SKM-1 treated with dmso at 0.1 percent for 144 hours (cell line): ENCODE data around the gene OR52M1.
"Not testable (repeated sequence)": the region's sequence is repeated elsewhere in the genome, so short reads cannot be mapped to it uniquely, and the experiment has no call there.

Source experiments
- DNase-seq: peaks from one replicate; lab custom pipeline; 2025; ENCODE audit not compliant: unreplicated experiment; lab: John Stamatoyannopoulos, UW

OR52M1 gene, protein sequence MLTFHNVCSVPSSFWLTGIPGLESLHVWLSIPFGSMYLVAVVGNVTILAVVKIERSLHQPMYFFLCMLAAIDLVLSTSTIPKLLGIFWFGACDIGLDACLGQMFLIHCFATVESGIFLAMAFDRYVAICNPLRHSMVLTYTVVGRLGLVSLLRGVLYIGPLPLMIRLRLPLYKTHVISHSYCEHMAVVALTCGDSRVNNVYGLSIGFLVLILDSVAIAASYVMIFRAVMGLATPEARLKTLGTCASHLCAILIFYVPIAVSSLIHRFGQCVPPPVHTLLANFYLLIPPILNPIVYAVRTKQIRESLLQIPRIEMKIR

DNA sequence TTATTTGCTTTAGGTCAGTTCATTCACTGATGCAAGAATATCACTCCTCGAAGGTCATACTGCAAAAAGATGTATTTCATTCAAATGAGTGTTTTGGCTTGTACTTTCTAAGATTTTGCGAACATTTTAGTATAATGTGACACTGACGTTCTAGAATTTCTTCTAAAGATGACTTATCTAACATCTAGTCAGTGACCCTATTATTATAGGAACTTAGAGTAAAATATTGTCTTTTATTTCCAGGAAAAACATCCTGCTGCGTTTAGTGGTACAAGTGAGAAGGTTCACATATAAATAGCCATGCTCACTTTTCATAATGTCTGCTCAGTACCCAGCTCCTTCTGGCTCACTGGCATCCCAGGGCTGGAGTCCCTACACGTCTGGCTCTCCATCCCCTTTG is at the start of gene OR52M1:
Gene OR52M1 (plus strand): TSS at position 301 of the 400 bp plus-strand sequence. CDS start 0 bp downstream, at position 301.
- no peak for DNase-seq

DNA sequence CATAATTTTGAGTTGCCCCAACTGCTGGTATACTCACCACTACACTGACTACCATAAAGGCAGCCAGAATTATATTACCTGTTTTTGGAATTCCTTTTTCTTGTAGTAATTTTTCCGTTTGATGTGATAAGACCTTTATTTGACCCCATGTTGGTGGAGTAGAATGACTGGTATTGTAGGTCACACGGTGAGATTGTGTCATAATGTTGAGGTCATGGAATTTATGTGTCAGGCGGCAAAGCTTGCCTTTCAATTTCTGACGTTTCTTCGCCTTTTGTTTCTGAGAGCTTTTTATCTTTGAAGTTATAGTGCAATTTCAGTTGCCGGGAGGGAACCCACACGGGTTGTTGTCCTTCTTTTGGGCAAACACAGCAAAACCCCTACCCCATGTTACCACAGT is 49.5 kb upstream of the OR52M1 start:
- DNase-seq: no peak

DNA sequence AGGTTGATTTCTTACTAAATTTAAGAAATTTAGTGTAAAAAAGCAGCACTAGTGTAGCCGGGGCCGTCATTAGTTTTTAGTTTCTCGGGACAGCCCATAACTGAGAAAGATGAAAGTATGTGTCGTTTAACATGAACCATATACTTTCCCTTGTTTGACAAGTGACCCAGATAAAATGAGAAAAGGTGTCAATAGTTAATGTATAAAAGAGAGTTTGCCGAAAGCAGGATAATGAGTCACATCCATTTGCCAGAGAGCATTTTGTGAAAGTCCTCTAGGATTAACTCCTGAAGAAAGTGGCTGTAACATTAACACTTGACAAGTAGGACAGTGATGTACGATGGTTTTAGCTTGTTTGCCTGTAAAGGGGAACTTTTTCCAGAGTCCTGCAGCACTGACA is 49.0 kb upstream of the OR52M1 start:
- DNase-seq: no peak

DNA sequence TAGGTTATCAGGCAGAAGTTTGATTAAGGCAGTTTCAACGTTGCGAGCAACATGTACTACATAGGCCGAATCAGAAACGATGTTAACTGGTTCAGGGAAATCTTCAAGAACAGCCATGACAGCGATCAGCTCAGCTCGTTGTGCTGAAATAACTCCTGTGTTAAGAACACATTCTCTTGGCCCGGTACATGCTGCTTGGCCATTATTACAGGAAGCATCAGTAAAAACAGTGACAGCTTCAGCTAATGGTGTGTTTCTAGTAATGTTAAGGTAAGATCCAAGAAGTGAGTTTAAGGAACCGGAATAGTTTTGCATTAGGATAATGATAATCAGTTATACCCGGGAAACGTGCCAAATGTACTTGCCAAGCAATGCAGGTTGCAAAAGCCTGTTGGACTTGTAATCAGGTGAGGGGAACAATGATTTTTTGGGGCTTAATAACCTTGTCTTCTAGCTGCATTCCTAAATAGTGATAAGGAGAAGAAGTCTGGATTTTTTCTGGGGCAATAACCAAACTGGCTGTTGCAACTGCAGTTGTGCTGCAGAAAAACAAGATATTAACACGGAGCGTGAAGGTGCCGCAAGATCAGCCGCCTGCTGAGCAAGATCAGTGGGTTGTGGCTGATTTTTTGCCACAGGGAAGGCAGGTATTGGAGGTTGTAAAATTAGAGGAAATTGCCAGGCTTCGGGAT is 48.3 kb upstream of the OR52M1 start:
- DNase-seq: no peak

DNA sequence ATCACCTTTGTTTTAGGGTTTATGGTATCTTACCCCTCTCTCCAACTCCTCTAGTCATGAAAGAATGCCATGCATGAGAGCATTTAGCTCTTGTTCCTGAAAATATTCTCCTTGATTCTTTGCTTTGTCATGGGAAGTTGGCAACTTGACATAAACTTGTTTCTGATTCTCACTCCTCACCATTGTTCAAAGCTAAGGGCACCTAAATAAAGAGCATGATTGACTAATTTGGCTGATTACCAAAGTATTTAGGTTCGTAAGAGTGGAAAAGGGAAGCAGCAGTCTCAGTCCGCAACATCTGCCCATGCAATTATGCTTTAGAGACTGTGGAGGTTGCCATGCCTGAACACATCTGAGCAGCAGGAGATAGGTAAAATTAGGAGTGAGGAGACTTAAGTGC is 36.1 kb upstream of the OR52M1 start:
- DNase-seq: no peak

DNA sequence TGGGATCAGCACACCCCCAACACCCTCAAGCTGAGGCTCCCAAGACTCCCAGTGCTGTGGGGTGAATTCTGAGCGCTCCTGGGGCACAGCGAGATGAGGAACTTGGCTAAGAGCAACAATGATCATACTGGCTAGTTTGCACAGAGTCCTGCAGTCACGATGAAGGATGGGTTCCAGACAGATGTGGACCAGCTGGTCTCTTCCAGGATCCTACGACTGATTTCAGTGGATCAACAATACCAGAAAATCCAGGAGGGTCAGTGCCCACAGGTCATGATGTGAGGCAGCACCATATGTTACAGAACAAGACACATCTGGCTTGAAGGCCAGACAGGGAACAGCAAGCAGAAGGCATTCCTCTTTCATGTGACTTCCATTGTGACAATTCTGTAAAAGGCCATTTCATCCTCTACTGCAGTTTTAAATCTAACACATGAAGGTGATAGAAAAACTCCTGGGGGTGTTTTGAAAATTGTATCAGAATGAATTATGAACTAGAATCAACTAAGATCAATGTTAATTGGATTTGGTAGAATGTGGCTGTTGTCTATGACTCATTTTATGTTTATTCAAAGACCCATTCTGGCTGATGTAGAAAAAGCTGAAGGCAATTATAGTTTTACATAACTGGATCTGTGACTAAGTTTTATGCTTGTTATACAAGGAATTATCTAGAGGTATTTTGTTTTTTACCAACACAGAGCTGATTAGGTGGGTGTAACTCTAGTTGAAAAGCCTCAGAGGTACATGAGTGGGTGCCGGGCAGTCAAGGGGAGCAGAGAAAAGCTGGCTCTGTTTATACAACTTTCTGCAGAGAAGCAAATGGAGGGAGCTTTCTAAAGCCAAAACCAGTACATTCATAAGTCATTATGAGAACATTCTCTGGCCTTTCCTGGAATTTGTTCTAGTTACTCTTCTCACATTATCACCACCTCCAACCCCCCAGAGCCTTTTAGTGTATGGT is 33.4 kb upstream of the OR52M1 start:
- DNase-seq: no peak

DNA sequence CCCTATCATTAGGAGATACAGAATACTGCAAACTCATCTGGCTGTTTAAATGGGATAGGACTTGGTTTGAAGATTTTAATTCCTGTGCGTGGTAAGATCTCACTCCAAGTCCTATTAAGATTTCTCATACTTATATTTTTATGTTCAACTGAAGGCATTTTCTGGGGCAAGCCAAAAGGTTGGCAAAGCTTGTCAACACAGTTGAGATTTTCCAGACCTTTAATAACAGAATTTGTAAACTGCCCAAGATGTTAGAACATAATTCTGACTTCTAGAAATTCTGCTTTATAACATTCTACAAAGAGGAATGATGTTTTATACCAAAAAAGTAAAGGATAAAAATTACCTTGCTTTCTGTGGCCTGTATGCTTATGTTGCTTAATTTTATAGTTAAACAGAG is 30.8 kb upstream of the OR52M1 start:
- no peak for DNase-seq

DNA sequence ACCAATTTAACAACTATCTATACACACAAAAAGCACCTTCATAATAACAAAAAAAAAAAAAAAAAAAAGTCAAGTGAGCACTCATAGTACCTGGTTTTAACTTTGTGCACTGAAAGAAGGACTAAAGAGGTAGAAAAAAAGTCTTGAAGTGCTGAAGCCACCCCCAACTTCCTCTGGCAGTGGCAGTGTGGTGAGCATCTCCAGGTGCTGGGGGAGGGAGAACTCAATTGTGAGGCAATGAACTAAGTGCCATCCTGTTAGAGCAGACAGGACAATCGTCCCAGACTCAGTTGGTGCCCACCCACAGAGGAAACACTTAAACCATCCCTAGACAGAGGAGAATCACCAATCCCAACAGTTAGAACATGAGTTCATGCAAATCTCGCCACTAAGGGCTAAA is 22.7 kb upstream of the OR52M1 start:
- DNase-seq: no peak

DNA sequence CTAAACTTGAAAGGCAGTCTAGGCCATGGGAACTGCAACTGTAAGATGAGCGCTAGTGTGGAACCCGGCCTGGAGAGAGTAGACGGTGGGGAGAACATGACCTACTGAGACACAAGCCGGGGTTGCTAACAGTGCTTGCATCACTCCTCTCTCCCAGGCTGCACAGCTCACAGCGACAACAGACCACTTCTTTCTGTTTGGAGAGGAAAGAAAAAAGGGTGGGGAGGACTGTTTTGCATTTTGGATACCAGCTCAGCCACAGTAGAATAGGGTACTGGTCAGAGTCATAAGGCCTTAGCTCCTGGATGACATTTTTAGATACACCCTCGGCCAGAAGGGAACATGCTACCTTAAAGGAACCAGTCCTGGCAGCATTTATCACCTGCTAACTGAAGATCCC is 22.2 kb upstream of the OR52M1 start:
- no peak for DNase-seq

DNA sequence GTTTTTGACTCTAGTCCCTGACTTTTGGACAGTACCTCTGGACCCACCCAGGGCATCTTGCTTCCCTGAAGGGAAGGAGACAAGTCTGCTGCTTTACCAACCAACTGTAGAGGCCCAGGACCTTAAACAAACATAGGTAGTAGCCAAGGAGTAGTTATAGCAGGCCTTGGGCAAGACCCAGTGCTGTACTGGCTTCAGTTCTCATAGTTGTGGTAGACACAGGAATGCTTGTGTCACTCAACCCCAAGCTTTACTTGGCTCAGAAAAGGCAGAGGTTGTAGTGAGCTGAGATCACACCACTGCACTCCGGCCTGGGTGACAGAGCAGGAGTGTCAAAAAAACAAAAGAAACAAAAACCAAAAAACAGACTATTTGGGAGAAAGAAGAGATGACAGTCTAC is 21.3 kb upstream of the OR52M1 start:
- no peak for DNase-seq

DNA sequence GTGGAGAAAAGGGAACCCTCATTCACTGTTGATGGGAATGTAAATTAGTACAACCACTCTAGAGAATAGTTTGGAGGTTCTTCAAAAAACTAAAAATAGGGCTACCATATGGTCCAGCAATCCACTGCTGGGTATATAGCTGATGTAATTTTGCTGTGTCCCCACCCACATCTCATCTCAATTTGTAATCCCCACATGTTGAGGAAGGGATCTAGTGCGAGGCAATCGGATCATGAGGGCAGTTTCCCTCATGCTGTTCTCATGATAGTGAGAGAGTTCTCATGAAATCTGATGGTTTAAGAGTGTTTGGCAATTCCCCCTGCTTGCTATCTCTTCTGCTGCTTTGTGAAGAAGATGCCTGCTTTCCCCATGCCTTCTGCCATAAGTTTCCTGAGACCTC is 17.1 kb upstream of the OR52M1 start:
- no peak for DNase-seq

DNA sequence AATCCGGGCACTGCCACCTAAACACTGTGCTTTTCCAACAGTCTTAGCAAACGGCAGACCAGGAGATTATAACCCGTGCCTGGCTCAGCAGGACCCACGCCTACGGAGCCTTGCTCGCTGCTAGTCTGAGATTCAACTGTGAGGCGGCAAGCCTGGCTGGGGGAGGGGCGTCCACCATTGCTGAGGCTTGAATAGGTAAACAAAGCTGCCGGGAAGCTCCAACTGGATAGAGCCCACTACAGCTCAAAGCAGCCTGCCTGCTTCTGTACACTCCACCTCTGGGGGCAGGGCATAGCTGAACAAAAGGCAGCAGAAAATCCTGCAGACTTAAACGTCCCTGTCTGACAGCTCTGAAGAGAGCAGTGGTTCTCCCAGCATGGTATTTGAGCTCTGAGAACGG is 13.3 kb upstream of the OR52M1 start:
- DNase-seq: not testable (repeated sequence)

DNA sequence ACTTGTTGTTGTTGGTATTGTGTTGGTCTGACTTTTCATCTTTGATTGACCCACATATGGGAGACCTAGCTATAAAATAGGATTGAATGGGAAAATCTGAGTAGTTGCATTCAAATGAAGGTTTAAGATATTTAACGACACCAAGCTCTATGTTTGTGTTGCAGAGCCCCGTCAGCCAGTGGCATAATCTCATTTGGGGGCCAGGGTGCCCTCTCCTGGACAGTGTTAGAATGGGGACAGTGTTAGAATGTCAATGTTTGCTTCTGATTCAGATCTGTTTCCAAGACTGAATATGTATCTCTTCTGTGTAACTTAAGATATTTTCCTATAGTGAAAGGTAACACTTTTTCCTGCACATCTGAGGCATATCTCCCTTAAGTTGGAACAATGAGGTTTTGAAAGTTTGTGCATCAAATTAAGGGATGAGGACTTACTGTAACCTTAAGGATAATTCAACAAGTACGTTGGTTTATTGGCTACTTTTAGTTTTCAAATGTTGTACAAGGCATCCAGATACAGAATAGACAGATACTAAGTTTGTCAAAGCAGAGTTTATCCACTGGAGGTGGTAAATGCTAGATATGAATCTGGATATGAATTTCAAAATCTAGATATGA is 5.3 kb upstream of the OR52M1 start:
- peak; percentile 61 for DNase-seq

DNA sequence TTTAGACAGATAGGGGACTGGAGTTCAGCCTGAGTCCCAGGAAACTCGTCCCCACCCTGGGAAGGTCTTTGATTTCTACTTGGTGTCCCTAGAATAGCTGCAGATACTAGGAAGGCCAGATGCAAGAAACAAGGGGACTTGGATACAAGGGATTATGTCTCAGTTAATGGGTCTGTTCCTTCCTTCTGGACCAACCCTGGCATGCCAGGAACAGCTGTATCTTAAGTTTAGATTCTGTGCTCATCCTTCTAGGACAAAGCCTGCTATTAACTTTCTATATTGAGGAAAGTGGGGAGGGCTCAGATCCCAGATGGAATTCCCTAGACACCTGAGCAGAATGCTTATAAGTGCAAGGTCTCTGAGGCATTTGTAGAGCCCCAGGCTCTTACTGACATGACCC is 3.9 kb upstream of the OR52M1 start:
- no peak for DNase-seq

DNA sequence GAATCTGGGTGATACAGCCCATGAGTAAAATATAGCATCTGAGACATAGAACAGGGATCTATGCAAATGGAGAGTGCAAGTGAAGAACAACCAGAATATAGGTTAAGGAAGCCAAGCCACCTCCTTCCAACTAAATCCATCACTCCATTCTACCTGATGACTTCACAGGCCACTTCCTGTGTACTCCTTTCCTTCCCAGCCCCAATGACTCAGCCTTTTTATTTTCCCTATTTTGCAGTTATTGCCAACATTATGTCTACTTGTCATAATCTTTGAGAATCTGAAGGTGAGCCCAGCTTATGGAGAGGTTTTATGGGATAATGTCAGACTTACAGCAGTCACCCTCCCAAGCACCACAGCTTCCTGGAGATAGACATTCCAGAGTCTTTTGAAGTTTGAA is 1.4 kb upstream of the OR52M1 start:
- DNase-seq: no peak

DNA sequence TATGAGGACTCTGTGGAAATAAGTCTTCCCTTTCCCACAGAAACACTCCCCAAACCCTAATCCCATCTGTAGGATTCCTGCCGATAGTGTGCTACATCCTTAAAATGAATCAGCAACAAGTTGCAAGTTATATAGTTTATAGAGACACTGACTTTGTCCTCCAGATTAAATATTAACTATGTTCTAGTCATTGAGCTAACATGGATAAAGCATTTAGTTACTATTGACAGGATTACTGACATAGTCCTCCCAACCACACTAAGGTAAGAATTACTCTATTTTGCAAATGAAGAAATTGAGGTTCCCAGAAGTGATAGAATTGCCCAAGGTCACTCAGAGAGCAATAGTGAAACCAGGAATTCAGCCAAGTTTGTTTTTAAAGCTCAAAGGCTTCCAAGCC is 1.9 kb downstream of the OR52M1 start:
- DNase-seq: no peak

DNA sequence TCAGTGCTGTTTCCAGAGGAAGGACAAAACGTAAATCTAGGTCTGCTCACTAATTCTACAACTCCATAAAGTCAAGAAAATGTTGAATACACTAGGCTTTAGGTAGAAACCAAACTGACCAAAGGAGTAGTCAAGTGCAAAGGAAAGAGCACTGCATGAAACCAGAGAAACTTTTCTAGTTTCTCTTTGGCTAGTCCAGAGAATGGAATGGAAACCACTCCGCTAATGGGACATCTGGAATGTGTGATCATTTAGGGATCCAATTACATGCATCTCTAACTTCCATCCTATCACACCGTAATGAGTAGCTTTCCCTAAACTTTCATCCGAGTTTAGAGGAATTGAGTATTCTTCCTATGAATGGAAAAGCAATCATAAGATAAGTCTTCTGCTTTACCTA is 2.4 kb downstream of the OR52M1 start:
- no peak for DNase-seq

DNA sequence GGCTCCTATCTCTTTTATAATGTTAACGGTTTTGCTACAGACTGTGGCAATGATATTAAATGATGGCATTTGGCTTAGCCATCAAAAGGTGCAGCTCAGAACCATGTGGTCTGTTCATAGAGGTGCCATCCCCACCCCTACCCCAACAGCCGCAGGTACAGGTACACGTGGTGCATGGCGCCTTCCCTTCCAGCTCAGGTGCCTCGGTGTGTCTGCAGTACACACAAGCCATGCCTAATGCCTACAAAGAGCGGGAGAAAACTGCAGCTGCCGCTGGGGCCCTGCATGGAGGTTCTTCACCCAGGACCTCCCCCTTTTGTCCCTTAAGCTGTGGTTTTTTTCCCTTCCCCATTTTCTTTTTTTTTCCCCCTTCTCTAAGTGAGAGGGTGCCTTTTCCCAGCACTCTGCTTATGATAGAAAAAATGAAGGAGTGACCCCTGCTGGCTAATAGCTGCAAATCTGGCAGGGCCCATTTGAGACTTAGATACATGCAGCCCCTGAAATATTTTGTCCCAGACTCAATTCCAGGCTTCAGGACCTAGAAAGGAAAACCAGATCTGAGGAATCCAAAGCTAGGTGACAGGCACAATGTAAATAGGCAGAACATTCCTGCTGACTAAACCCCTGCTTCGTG is 6.5 kb downstream of the OR52M1 start:
- peak; percentile 24 for DNase-seq

DNA sequence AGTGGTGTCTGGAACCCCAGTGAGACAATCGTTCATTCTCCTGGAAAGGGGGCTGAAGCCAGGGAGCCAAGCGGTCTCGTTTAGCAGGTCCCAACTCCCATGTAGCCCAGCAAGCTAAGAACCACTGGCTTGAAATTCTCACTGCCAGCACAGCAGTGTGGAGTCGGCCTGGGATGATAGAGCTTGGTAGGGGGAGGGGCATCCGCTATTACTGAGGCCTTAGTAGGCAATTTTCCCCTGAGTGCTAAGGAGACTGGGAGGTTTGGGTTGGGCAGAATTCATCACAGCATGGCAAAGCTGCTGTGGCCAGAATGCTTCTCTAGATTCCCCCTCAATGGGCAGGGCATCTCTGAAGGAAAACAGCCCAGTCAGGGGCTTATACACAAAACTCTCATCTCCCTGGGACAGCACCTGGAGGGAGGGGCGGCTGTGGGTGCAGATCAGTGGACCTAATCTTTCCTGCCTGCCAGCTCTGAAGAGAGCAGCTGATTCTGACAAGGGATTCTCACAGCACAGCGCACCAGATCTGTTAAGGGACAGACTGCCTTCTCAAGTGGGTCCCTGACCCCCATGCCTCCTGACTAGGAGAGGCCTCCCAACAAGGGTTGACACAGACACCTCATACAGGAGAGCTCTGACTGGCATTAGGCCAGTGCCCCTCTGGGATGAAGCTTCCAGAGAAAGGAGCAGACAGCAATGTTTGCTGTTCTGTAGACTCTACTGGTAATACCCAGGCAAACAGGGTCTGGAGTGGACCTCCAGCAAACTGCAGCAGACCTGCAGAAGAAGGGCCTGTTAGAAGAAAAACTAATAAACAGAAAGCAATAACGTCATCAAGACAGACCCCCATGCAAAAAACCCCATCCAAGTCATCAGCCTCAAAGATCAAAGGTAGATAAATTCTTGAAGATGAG is 14.8 kb downstream of the OR52M1 start:
- no peak for DNase-seq

DNA sequence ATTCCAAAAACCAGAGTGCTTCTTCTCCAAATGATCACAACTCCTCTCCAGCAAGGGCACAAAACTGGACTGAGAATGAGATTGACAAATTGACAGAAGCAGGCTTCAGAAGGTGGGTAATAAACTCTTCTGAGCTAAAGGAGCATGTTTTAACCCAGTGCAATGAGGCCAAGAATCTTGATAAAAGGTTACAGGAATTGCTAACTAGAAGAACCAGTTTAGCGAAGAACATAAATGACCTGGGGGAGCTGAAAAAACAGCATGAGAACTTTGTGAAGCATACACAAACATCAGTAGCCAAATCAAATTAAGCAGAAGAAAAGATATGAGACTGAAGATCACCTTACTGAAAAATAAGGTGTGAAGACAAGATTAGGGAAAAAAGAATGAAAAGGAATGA is 15.5 kb downstream of the OR52M1 start:
- no peak for DNase-seq
